CD14-positive monocyte (primary cell): ENCODE results near the gene ST3GAL3. TPM values are rescaled to one million over a fixed set of nuclear protein-coding genes. Genes with fewer than 3 reads are reported as not detected.

ENCODE experiments used
- DNase-seq, 3 donors: peaks; one replicate each; pipeline ENCODE4 v3.0.0-alpha.2; 2011 to 2022
- H2AFZ ChIP-seq: 2 replicates; pipeline ENCODE4 v1.6.0; 2012; ENCODE audit warnings: mild to moderate bottlenecking, low read depth, low read length, inconsistent platforms; ENCODE audit not compliant: insufficient read depth, poor library complexity, severe bottlenecking
- H3K27ac ChIP-seq, 2 donors: 1 replicate in 1 of 2; 2 replicates in 1 of 2; pipeline ENCODE4 v1.5.1; 2012 to 2013; ENCODE audit warnings: low read length in 2 of 2, control low read depth in 1 of 2, inconsistent platforms in 1 of 2, low read depth in 1 of 2, mild to moderate bottlenecking in 1 of 2
- H3K27me3 ChIP-seq, 2 donors: one replicate each; pipeline versions ENCODE4 v1.6.0 to v1.6.1; 2011 to 2013; ENCODE audit warnings: low read length in 2 of 2; ENCODE audit not compliant: control insufficient read depth in 2 of 2, insufficient read depth in 2 of 2
- H3K36me3 ChIP-seq, 2 donors: replicated peaks in 1 of 2; 1 replicate in 1 of 2; 2 replicates in 1 of 2; pipeline versions ENCODE4 v1.5.1 to v1.6.1; 2012 to 2013; ENCODE audit warnings: low read length in 2 of 2, control low read depth in 1 of 2, inconsistent platforms in 1 of 2, mild to moderate bottlenecking in 1 of 2; ENCODE audit not compliant: insufficient read depth in 2 of 2, control insufficient read depth in 1 of 2
- H3K4me1 ChIP-seq, 2 donors: 1 replicate in 1 of 2; 2 replicates in 1 of 2; pipeline versions ENCODE4 v1.5.1 to v1.6.1; 2012 to 2013; ENCODE audit warnings: low read length in 2 of 2, control low read depth in 1 of 2, inconsistent platforms in 1 of 2, mild to moderate bottlenecking in 1 of 2, moderate library complexity in 1 of 2; ENCODE audit not compliant: insufficient read depth in 2 of 2, control insufficient read depth in 1 of 2
- H3K4me2 ChIP-seq: replicated peaks from 2 replicates; pipeline ENCODE3; 2012; ENCODE audit warnings: low read length, moderate library complexity, mild to moderate bottlenecking; ENCODE audit not compliant: poor library complexity, severe bottlenecking; ENCODE audit errors: extremely low read depth
- H3K4me3 ChIP-seq, 3 experiments: fragments of 200-600 bp in 1 of 3; sonication (generic) in 1 of 3; replicated peaks in 1 of 3; 1 replicate in 2 of 3; 2 replicates in 1 of 3; pipeline ENCODE4 v1.5.1; 2011 to 2013; ENCODE audit warnings: low read length in 3 of 3, mild to moderate bottlenecking in 3 of 3, control low read depth in 2 of 3, low read depth in 2 of 3, inconsistent platforms in 1 of 3, moderate library complexity in 1 of 3
- H3K79me2 ChIP-seq: 2 replicates; pipeline ENCODE4 v1.6.0; 2012; ENCODE audit warnings: mild to moderate bottlenecking, control low read depth, inconsistent platforms, low read length, moderate library complexity; ENCODE audit not compliant: insufficient read depth
- H3K9ac ChIP-seq: 2 replicates; pipeline ENCODE4 v1.6.0; 2017; ENCODE audit warnings: low read length, mild to moderate bottlenecking; ENCODE audit not compliant: insufficient read depth, poor library complexity, severe bottlenecking
- H3K9me3 ChIP-seq, 2 donors: replicated peaks in 1 of 2; 1 replicate in 1 of 2; 2 replicates in 1 of 2; pipeline versions ENCODE4 v1.5.1 to v1.6.1; 2012 to 2013; ENCODE audit warnings: low read length in 2 of 2, control low read depth in 1 of 2; ENCODE audit not compliant: control insufficient read depth in 1 of 2, insufficient read depth in 1 of 2
- H4K20me1 ChIP-seq: 2 replicates; pipeline ENCODE4 v1.6.0; 2012; ENCODE audit warnings: mild to moderate bottlenecking, low read length, control low read depth, moderate library complexity; ENCODE audit not compliant: insufficient read depth
- H3K27ac Mint-ChIP-seq, 7 donors: one replicate each; pipeline ENCODE4 v1.8.0; 2020; ENCODE audit warnings: mild to moderate bottlenecking in 7 of 7, mixed read lengths in 7 of 7, moderate library complexity in 6 of 7, inconsistent platforms in 2 of 7
- H3K27me3 Mint-ChIP-seq, 3 donors: one replicate each; pipeline ENCODE4 v1.8.0; 2021 to 2022; ENCODE audit warnings: low read depth in 3 of 3, mild to moderate bottlenecking in 3 of 3, mixed read lengths in 3 of 3, moderate library complexity in 3 of 3, inconsistent platforms in 1 of 3
- H3K36me3 Mint-ChIP-seq, 2 donors: one replicate each; pipeline ENCODE4 v1.8.0; 2020; ENCODE audit warnings: mixed read lengths in 2 of 2, inconsistent platforms in 1 of 2, mild to moderate bottlenecking in 1 of 2
- H3K4me1 Mint-ChIP-seq: one replicate; pipeline ENCODE4 v1.8.0; 2020; ENCODE audit warnings: mild to moderate bottlenecking, mixed read lengths
- H3K4me3 Mint-ChIP-seq, 2 donors: one replicate each; pipeline ENCODE4 v1.8.0; 2020; ENCODE audit warnings: mild to moderate bottlenecking in 2 of 2, mixed read lengths in 2 of 2, moderate library complexity in 1 of 2
- H3K9me3 Mint-ChIP-seq, 7 donors: one replicate each; pipeline ENCODE4 v1.8.0; 2020 to 2022; ENCODE audit warnings: mixed read lengths in 7 of 7, mild to moderate bottlenecking in 6 of 7, moderate library complexity in 6 of 7, inconsistent platforms in 2 of 7
- WGBS: methylation state at CpG from one replicate; pipeline ENCODE4 v1.1.5; 2013; ENCODE audit warnings: missing lambda C conversion rate; ENCODE audit not compliant: insufficient coverage; 5-methylcytosine and 5-hydroxymethylcytosine counted together
- intact Hi-C, 2 donors: fragments of 100-400 bp; cut with micrococcal nuclease; formaldehyde crosslinking; loops; one replicate each; pipeline versions ENCODE4 v1.15.0 to v1.15.1; 2023
- polyA plus RNA-seq, 3 donors: library from polyadenylated mRNA; depleted of rRNA in 1 of 3; unstranded in 2 of 3; stranded (reverse) in 1 of 3; fragments of 300-500 nt in 2 of 3; fragments of >200 nt in 1 of 3; fragmentation: Illumina TruSeq in 2 of 3; gene quantifications; 1 replicate in 2 of 3; 2 replicates in 1 of 3; pipeline ENCODE4 v1.2.3, GENCODE V29; 2012 to 2021
- TF ChIP-seq, protein P1 (sequence below): fragments of 200-600 bp; IDR thresholded peaks from one replicate; pipeline ENCODE4 v1.8.0; 2022; ENCODE audit warnings: antibody characterized with exemption, mild to moderate bottlenecking

Gene ST3GAL3
- polyA plus RNA-seq, 3 donors: 1.6 to 4.5 (median 2.1) TPM

DNA sequence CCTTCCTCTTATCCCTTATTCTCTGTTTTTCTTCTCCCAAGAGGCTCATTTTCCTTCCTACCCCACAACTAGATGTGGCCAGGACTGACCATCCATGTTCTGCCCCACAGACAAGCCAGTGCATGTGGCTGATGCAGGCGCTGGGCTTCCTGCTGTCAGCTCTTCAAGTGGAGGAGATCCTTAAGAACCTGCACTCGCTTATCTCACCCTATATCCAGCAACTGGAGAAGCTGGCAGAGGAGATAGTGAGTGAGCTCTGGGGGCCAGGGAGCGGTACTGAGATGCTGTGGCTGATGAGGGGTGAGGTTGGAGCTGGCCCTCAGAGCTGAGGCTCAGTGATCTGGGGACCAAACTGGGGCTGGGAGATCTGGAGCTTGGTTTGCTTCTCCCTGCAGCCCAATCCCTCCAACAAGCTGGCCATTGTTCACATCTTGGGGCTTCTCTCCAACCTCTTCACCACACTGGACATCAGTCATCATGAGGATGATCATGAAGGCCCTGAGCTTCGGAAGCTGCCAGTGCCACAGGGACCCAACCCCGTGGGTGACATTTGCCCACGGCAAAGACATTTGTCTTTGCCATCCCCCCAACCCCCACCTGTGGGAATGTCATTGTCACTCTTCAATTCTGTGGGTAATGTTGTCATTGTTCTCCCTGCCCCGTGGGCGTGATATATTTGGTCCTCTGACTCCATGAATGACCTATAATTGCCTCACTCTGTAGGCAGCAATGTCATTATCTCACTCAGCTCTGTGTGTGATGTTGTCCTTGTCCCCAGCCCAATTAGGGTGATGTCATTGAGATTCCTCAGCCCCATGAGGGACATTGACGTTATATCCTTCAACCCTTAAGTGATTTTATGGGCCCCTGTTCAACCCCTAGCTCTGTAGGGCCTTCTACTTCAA is 251.3 kb downstream of the ST3GAL3 start:
- Mint-ChIP-seq H3K9me3 (peaks cover 0 to 2% (median 0%) of the 10 kb centered on the region in 7 donors), H3K36me3 (peaks cover 43 to 59% of the 10 kb centered on the region in 2 donors), H3K27ac (peak overlapping the region in 1 of 7 donors; percentile 70), H3K4me3 (no peak overlapping the region), H3K27me3 (no peaks in the 10 kb centered on the region), H3K4me1 (no peaks in the 10 kb centered on the region)
- intact Hi-C loops: no loop called here
- Histone ChIP-seq H3K4me1 (peaks cover 8 to 9% of the 10 kb centered on the region in 2 donors), H3K9me3 (no peaks in the 10 kb centered on the region), H3K27me3 (no peaks in the 10 kb centered on the region), H3K4me3 (no peak overlapping the region), H2AFZ (no peak overlapping the region), H3K9ac (no peak overlapping the region), H3K27ac (no peak overlapping the region), H4K20me1 (no peaks in the 10 kb centered on the region), H3K4me2 (no peak overlapping the region), H3K79me2 (no peaks in the 10 kb centered on the region), H3K36me3 (peaks cover 59 to 84% of the 10 kb centered on the region in 2 donors)
- DNase-seq: no peak
- WGBS: 83% methylated on average over 1 of the region's 9 CpGs
- TF ChIP-seq, protein P1, sequence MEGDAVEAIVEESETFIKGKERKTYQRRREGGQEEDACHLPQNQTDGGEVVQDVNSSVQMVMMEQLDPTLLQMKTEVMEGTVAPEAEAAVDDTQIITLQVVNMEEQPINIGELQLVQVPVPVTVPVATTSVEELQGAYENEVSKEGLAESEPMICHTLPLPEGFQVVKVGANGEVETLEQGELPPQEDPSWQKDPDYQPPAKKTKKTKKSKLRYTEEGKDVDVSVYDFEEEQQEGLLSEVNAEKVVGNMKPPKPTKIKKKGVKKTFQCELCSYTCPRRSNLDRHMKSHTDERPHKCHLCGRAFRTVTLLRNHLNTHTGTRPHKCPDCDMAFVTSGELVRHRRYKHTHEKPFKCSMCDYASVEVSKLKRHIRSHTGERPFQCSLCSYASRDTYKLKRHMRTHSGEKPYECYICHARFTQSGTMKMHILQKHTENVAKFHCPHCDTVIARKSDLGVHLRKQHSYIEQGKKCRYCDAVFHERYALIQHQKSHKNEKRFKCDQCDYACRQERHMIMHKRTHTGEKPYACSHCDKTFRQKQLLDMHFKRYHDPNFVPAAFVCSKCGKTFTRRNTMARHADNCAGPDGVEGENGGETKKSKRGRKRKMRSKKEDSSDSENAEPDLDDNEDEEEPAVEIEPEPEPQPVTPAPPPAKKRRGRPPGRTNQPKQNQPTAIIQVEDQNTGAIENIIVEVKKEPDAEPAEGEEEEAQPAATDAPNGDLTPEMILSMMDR: no peak

DNA sequence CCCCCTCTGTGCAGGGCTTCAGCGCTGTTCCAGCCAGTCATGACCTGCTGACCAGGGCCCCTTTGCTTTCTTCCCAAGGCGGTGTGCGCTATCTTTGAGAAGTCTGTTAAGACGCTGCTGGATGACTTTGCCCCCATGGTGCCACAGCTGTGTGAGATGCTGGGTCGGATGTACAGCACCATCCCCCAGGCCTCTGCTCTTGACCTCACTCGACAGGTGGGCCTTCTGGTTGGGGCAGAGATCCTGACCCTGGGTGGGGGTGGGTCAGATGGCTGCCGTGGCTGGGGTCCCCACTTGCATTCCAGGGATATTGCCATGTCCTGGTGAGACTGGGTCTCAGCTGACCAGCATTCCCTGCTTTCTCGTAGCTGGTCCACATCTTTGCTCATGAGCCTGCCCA is 253.5 kb downstream of the ST3GAL3 start:
- H3K27me3 ChIP-seq: no peaks in the 10 kb centered on the region
- H3K27ac ChIP-seq: no peak overlapping the region
- H3K27me3 Mint-ChIP-seq: no peaks in the 10 kb centered on the region
- no peaks in the 10 kb centered on the region for H3K4me1 Mint-ChIP-seq
- H3K4me2 ChIP-seq: no peak overlapping the region
- intact Hi-C loops: no loop called here
- no peak overlapping the region for H2AFZ ChIP-seq
- no peaks in the 10 kb centered on the region for H3K79me2 ChIP-seq
- peaks cover 43 to 57% of the 10 kb centered on the region in 2 donors for H3K36me3 Mint-ChIP-seq
- 100% methylated on average over 7 of the region's 8 CpGs for WGBS
- H3K4me1 ChIP-seq: peaks cover 20 to 22% of the 10 kb centered on the region in 2 donors
- peaks cover 59 to 88% of the 10 kb centered on the region in 2 donors for H3K36me3 ChIP-seq
- H3K9ac ChIP-seq: no peak overlapping the region
- TF ChIP-seq, protein P1: no peak
- H3K4me3 ChIP-seq: no peak overlapping the region
- H3K9me3 ChIP-seq: no peaks in the 10 kb centered on the region
- H3K9me3 Mint-ChIP-seq: peaks cover 0 to 2% (median 0%) of the 10 kb centered on the region in 7 donors
- H3K27ac Mint-ChIP-seq: no peak overlapping the region
- no peak overlapping the region for H3K4me3 Mint-ChIP-seq
- H4K20me1 ChIP-seq: no peaks in the 10 kb centered on the region
- DNase-seq: no peak
